H1 (cell line): ENCODE results near the gene COL25A1. TPM values are rescaled to one million over a fixed set of nuclear protein-coding genes. Genes with fewer than 3 reads are reported as not detected.

ENCODE experiments used
- CTCF ChIA-PET: fragments of 300-600 bp; sonication (Branson Sonifier 250); formaldehyde crosslinking; loops from one replicate; lab custom pipeline; 2021; ENCODE audit not compliant: partially characterized antibody; lab: Charles Lee
- POLR2A ChIA-PET: fragments of 300-600 bp; sonication (Branson Sonifier 250); formaldehyde crosslinking; loops from one replicate; lab custom pipeline; 2021; ENCODE audit warnings: inconsistent platforms; ENCODE audit not compliant: partially characterized antibody; lab: Charles Lee
- DNase-seq, 2 experiments: peaks; one replicate each; pipeline versions ENCODE4 v3.0.0 to v3.0.0-alpha.2; 2010 to 2022; ENCODE audit warnings: low spot score in 2 of 2, low read depth in 1 of 2, mixed read lengths in 1 of 2
- FAIRE-seq: peaks from 2 replicates; lab custom pipeline; 2011; peaks lifted over from hg19 to GRCh38; lab: Jason Lieb, UNC
- H2AFZ ChIP-seq: 2 replicates; pipeline ENCODE4 v1.8.1; 2012; ENCODE audit warnings: low read length, inconsistent platforms
- H2AK5ac ChIP-seq: 2 replicates; pipeline ENCODE4 v1.6.1; 2013; ENCODE audit warnings: low read depth, low read length
- H2BK120ac ChIP-seq: replicated peaks from 2 replicates; pipeline ENCODE3; 2013; ENCODE audit warnings: low read depth, low read length, inconsistent platforms
- H2BK12ac ChIP-seq: 2 replicates; pipeline ENCODE4 v1.6.1; 2013; ENCODE audit warnings: low read depth, low read length
- H2BK15ac ChIP-seq: 2 replicates; pipeline ENCODE4 v1.6.1; 2013; ENCODE audit warnings: low read length
- H2BK20ac ChIP-seq: 2 replicates; pipeline ENCODE4 v1.6.1; 2013; ENCODE audit warnings: low read length
- H2BK5ac ChIP-seq: 2 replicates; pipeline ENCODE4 v1.6.1; 2013; ENCODE audit warnings: low read depth, low read length
- H3K14ac ChIP-seq: 2 replicates; pipeline ENCODE4 v1.6.1; 2013; ENCODE audit warnings: inconsistent platforms; ENCODE audit not compliant: insufficient read length
- H3K18ac ChIP-seq: 2 replicates; pipeline ENCODE4 v1.6.1; 2013; ENCODE audit warnings: low read length; ENCODE audit errors: extremely low read depth
- H3K23ac ChIP-seq: 2 replicates; pipeline ENCODE4 v1.6.1; 2013; ENCODE audit warnings: inconsistent platforms; ENCODE audit not compliant: insufficient read length
- H3K23me2 ChIP-seq: 2 replicates; pipeline ENCODE4 v1.6.1; 2013; ENCODE audit warnings: low read depth, low read length
- H3K27ac ChIP-seq: 2 replicates; pipeline ENCODE4 v1.6.1; 2011; ENCODE audit warnings: low read depth, low read length, inconsistent platforms
- H3K27me3 ChIP-seq, 4 experiments: replicated peaks in 1 of 4; 1 replicate in 1 of 4; 2 replicates in 3 of 4; pipeline versions ENCODE4 v1.6.1 to v1.8.1; 2011 to 2013; ENCODE audit warnings: low read length in 3 of 4, mild to moderate bottlenecking in 3 of 4, inconsistent platforms in 2 of 4, mixed read lengths in 2 of 4, moderate library complexity in 1 of 4; ENCODE audit not compliant: control insufficient read depth in 3 of 4, insufficient read depth in 3 of 4; ENCODE audit errors: extremely low read depth in 1 of 4
- H3K36me3 ChIP-seq, 4 experiments: 2 replicates each; pipeline versions ENCODE4 v1.6.1 to v1.8.1; 2011 to 2013; ENCODE audit warnings: mild to moderate bottlenecking in 4 of 4, low read length in 3 of 4, moderate library complexity in 2 of 4, control low read depth in 1 of 4, inconsistent platforms in 1 of 4; ENCODE audit not compliant: insufficient read depth in 4 of 4, control insufficient read depth in 2 of 4
- H3K4ac ChIP-seq: replicated peaks from 2 replicates; pipeline ENCODE3; 2013; ENCODE audit warnings: low read length, low read depth, mixed read lengths, inconsistent platforms; ENCODE audit not compliant: insufficient read length
- H3K4me1 ChIP-seq, 4 experiments: replicated peaks in 1 of 4; 1 replicate in 1 of 4; 2 replicates in 3 of 4; pipeline versions ENCODE4 v1.6.1 to v1.8.1; 2011 to 2013; ENCODE audit warnings: low read length in 3 of 4, inconsistent platforms in 2 of 4, mixed read lengths in 1 of 4; ENCODE audit not compliant: insufficient read depth in 4 of 4, control insufficient read depth in 3 of 4
- H3K4me2 ChIP-seq, 2 experiments: 2 replicates each; pipeline versions ENCODE4 v1.6.1 to v1.8.1; 2011 to 2013; ENCODE audit warnings: low read depth in 2 of 2, low read length in 2 of 2, control low read depth in 1 of 2, inconsistent platforms in 1 of 2, mild to moderate bottlenecking in 1 of 2; ENCODE audit not compliant: insufficient read depth in 1 of 2
- H3K4me3 ChIP-seq, 4 experiments: fragments of 200-600, 300-600 bp in 1 of 4; sonication (generic), shearing (Covaris generic), sonication (Bioruptor Twin) in 1 of 4; 2 replicates each; pipeline versions ENCODE4 v1.5.1 to v1.8.1; 2011 to 2016; ENCODE audit warnings: low read length in 4 of 4, low read depth in 3 of 4, control low read depth in 2 of 4, inconsistent platforms in 2 of 4, mild to moderate bottlenecking in 2 of 4, mixed read lengths in 1 of 4, moderate library complexity in 1 of 4; ENCODE audit not compliant: insufficient read depth in 2 of 4; ENCODE audit errors: extremely low read depth in 1 of 4
- H3K56ac ChIP-seq: replicated peaks from 2 replicates; pipeline ENCODE3; 2013; ENCODE audit warnings: low read depth, mild to moderate bottlenecking, mixed read lengths, low read length, inconsistent platforms; ENCODE audit not compliant: insufficient read length
- H3K79me1 ChIP-seq: 2 replicates; pipeline ENCODE4 v1.6.1; 2013; ENCODE audit warnings: low read depth, low read length, control low read depth
- H3K79me2 ChIP-seq, 2 experiments: 2 replicates each; pipeline versions ENCODE4 v1.6.1 to v1.8.1; 2012 to 2013; ENCODE audit warnings: low read length in 2 of 2, mild to moderate bottlenecking in 2 of 2, inconsistent platforms in 1 of 2; ENCODE audit not compliant: insufficient read depth in 2 of 2, control insufficient read depth in 1 of 2
- H3K9ac ChIP-seq, 4 experiments: replicated peaks in 1 of 4; 1 replicate in 1 of 4; 2 replicates in 3 of 4; pipeline versions ENCODE4 v1.6.1 to v1.8.1; 2011 to 2013; ENCODE audit warnings: low read depth in 3 of 4, low read length in 3 of 4, control low read depth in 2 of 4, mild to moderate bottlenecking in 2 of 4, moderate library complexity in 2 of 4, inconsistent platforms in 1 of 4; ENCODE audit errors: extremely low read depth in 1 of 4
- H3K9me3 ChIP-seq, 2 experiments: 2 replicates each; pipeline versions ENCODE4 v1.6.1 to v1.8.1; 2012 to 2013; ENCODE audit warnings: mild to moderate bottlenecking in 2 of 2, moderate library complexity in 2 of 2, control low read depth in 1 of 2, inconsistent platforms in 1 of 2, low read depth in 1 of 2, low read length in 1 of 2, mixed read lengths in 1 of 2; ENCODE audit not compliant: insufficient read depth in 2 of 2
- H4K20me1 ChIP-seq, 2 experiments: replicated peaks in 1 of 2; 2 replicates each; pipeline versions ENCODE3 to v1.8.1; 2011 to 2013; ENCODE audit warnings: inconsistent platforms in 2 of 2, low read length in 2 of 2, mild to moderate bottlenecking in 1 of 2; ENCODE audit not compliant: insufficient read depth in 2 of 2, control insufficient read depth in 1 of 2
- H4K5ac ChIP-seq: 2 replicates; pipeline ENCODE4 v1.6.1; 2013; ENCODE audit warnings: low read length, low read depth, mixed read lengths, inconsistent platforms; ENCODE audit not compliant: insufficient read length
- H4K8ac ChIP-seq: 2 replicates; pipeline ENCODE4 v1.8.0; 2013; ENCODE audit warnings: mild to moderate bottlenecking, moderate library complexity, low read length, inconsistent platforms; ENCODE audit not compliant: insufficient read depth; ENCODE audit errors: extremely low read depth
- H4K91ac ChIP-seq: replicated peaks from 2 replicates; pipeline ENCODE3; 2013; ENCODE audit warnings: low read length, mixed read lengths, inconsistent platforms; ENCODE audit not compliant: insufficient read length
- ASH2L ChIP-seq: fragments of 200-600, 300-600 bp; sonication (generic); IDR thresholded peaks from one replicate; pipeline ENCODE4 v1.7.1; 2017; ENCODE audit warnings: low read length
- RAD21 ChIP-seq, 2 experiments: IDR thresholded peaks in 1 of 2; conservative IDR thresholded peaks in 1 of 2; 2 replicates each; pipeline ENCODE4 v1.6.1; 2011; ENCODE audit warnings: low read depth in 2 of 2, low read length in 2 of 2, improper control_type of control experiment in 1 of 2, inconsistent platforms in 1 of 2, mild to moderate bottlenecking in 1 of 2, moderate library complexity in 1 of 2
- RNF2 ChIP-seq: fragments of 200-900, 300-1000 bp; sonication (generic); IDR thresholded peaks from 2 replicates; pipeline ENCODE4 v1.7.1; 2016; ENCODE audit warnings: borderline replicate concordance, low read depth, mild to moderate bottlenecking, antibody characterized with exemption, low read length; ENCODE audit not compliant: poor library complexity, severe bottlenecking; ENCODE audit errors: missing control alignments
- SAP30 ChIP-seq: fragments of 300-600 bp; sonication (generic); IDR thresholded peaks from 2 replicates; pipeline ENCODE4 v1.7.1; 2012; ENCODE audit warnings: low read length, moderate library complexity, mild to moderate bottlenecking, inconsistent platforms; ENCODE audit not compliant: insufficient read depth, insufficient replicate concordance
- ZNF274 ChIP-seq: IDR thresholded peaks from 2 replicates; pipeline ENCODE4 v1.7.0; 2012; ENCODE audit warnings: low read length, borderline replicate concordance; ENCODE audit errors: extremely low read depth
- WGBS, 2 experiments: shearing (Covaris generic) in 1 of 2; methylation state at CpG; one replicate each; pipeline versions ENCODE4 v1.1.6 to v1.1.7; 2013 to 2015; ENCODE audit warnings: low lambda C conversion rate in 2 of 2, mixed read lengths in 2 of 2, inconsistent platforms in 1 of 2, low coverage in 1 of 2, missing lambda C conversion rate in 1 of 2; ENCODE audit not compliant: insufficient replicate concordance in 2 of 2, insufficient coverage in 1 of 2, insufficient read length in 1 of 2; ENCODE audit errors: extremely low coverage in 1 of 2, missing lambda C conversion rate in 1 of 2; 5-methylcytosine and 5-hydroxymethylcytosine counted together
- polyA plus RNA-seq, 7 experiments: library from polyadenylated mRNA; depleted of rRNA in 3 of 7; stranded (reverse) in 5 of 7; unstranded in 2 of 7; fragments of >200 nt in 5 of 7; fragments of 200-250 nt in 2 of 7; gene quantifications; 1 replicate in 5 of 7; 2 replicates in 1 of 7; 4 replicates in 1 of 7; pipeline versions ENCODE4 v1.2.1 to v1.2.3, GENCODE V29; 2011 to 2013; ENCODE audit warnings: missing spikeins in 2 of 7, mixed read lengths in 2 of 7
- total RNA-seq: library from RNA; stranded (reverse); fragmentation: NEBNext Ultra II Directional; extraction: Animal tissue kit (Norgen Biotek cat#: 25700); gene quantifications from 2 replicates; pipeline ENCODE4 v1.2.1, GENCODE V29; 2021
- TF ChIP-seq, protein P1 (sequence below): IDR thresholded peaks from 2 replicates; pipeline ENCODE4 v1.6.1; 2011; ENCODE audit warnings: low read depth, mild to moderate bottlenecking, low read length; ENCODE audit not compliant: insufficient read depth
- TF ChIP-seq, protein P2 (sequence below), 3 experiments: IDR thresholded peaks; 1 replicate in 2 of 3; 2 replicates in 1 of 3; pipeline versions ENCODE4 v1.5.1 to v1.6.1; 2011; ENCODE audit warnings: low read length in 3 of 3, mild to moderate bottlenecking in 3 of 3, inconsistent platforms in 2 of 3, low read depth in 1 of 3, moderate library complexity in 1 of 3; ENCODE audit not compliant: insufficient read depth in 1 of 3; ENCODE audit errors: control extremely low read depth in 1 of 3

Gene COL25A1
- total and polyA plus RNA-seq, 2 of the 8 experiments (the other 6 are each of a cell fraction or from before 2014, with no cell fraction given), result 1.1 to 8.3 TPM

DNA sequence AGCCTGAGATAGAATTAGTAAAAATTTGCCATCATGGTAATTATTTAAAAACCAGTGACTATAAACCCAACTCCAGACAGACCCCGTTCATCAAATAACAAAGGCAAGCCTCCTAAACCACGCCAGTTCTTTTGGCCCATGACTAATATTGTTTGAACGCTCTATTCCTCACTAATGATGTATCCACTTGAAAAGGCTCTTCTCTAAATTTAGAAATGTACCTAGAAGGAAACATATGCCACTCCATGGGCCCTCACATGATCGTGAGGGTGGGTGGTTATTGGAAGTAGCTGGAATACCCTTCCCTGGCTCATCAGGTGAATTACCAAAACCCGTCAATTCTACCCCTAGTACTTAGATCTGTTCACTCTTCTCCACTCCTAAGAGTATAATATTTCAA, 249.2 kb downstream of the COL25A1 start:
- H2BK120ac ChIP-seq, result no peak overlapping the region
- no peak overlapping the region for H3K14ac ChIP-seq
- H3K18ac ChIP-seq, result no peak overlapping the region
- H3K9me3 ChIP-seq, result no peaks in the 10 kb centered on the region
- no peak overlapping the region for H3K4me2 ChIP-seq
- no peak overlapping the region for H2BK15ac ChIP-seq
- 89% methylated on average over 5 of the region's 5 CpGs; no CpG with 5 or more reads in 1 of the 2 experiments for WGBS, 2 experiments
- no peaks in the 10 kb centered on the region for H3K79me1 ChIP-seq
- H3K56ac ChIP-seq, result no peak overlapping the region
- H3K4me3 ChIP-seq, result no peak overlapping the region
- H3K79me2 ChIP-seq, result no peaks in the 10 kb centered on the region
- no peak overlapping the region for H3K4ac ChIP-seq
- ChIA-PET CTCF (interaction anchor here (1.2 to 1.3 kb wide), 2 partner anchors 16 to 240 kb away, joined by 3 to 7 read pairs; no protein-coding TSS in a partner anchor), POLR2A (no interaction called here)
- H4K8ac ChIP-seq, result no peak overlapping the region
- no peak overlapping the region for H3K23ac ChIP-seq
- no peaks in the 10 kb centered on the region for H3K4me1 ChIP-seq
- H4K20me1 ChIP-seq, result no peaks in the 10 kb centered on the region
- no peak overlapping the region for H2BK12ac ChIP-seq
- H3K23me2 ChIP-seq, result no peaks in the 10 kb centered on the region
- H2BK5ac ChIP-seq, result no peak overlapping the region
- no peaks in the 10 kb centered on the region for H3K27me3 ChIP-seq
- FAIRE-seq (no peak), DNase-seq (no peak)
- no peak overlapping the region for H2AFZ ChIP-seq
- no peak overlapping the region for H3K9ac ChIP-seq
- no peak overlapping the region for H2BK20ac ChIP-seq
- no peak overlapping the region for H4K91ac ChIP-seq
- H3K27ac ChIP-seq, result no peak overlapping the region
- H2AK5ac ChIP-seq, result no peak overlapping the region
- no peak overlapping the region for H4K5ac ChIP-seq
- TF ChIP-seq, protein P1, sequence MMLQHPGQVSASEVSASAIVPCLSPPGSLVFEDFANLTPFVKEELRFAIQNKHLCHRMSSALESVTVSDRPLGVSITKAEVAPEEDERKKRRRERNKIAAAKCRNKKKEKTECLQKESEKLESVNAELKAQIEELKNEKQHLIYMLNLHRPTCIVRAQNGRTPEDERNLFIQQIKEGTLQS, result no peak
- TF ChIP-seq SAP30 (no peak), RNF2 (no peak), ASH2L (no peak), ZNF274 (no peak), RAD21 (IDR thresholded peaks at IDR 0.05 in 1 of 2, conservative IDR thresholded peaks at IDR 0.05 in 1 of 2; ENCODE audit: low read depth in 2 of 2, low read length in 2 of 2) (no peak)
- TF ChIP-seq, protein P2, sequence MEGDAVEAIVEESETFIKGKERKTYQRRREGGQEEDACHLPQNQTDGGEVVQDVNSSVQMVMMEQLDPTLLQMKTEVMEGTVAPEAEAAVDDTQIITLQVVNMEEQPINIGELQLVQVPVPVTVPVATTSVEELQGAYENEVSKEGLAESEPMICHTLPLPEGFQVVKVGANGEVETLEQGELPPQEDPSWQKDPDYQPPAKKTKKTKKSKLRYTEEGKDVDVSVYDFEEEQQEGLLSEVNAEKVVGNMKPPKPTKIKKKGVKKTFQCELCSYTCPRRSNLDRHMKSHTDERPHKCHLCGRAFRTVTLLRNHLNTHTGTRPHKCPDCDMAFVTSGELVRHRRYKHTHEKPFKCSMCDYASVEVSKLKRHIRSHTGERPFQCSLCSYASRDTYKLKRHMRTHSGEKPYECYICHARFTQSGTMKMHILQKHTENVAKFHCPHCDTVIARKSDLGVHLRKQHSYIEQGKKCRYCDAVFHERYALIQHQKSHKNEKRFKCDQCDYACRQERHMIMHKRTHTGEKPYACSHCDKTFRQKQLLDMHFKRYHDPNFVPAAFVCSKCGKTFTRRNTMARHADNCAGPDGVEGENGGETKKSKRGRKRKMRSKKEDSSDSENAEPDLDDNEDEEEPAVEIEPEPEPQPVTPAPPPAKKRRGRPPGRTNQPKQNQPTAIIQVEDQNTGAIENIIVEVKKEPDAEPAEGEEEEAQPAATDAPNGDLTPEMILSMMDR (IDR thresholded peaks at IDR 0.05; ENCODE audit: control extremely low read depth in 1 of 3, insufficient read depth in 1 of 3, low read depth in 1 of 3, low read length in 3 of 3), result no peak
- no peaks in the 10 kb centered on the region for H3K36me3 ChIP-seq
